Measurements from ENCODE around the gene MS4A6A.

DNA sequence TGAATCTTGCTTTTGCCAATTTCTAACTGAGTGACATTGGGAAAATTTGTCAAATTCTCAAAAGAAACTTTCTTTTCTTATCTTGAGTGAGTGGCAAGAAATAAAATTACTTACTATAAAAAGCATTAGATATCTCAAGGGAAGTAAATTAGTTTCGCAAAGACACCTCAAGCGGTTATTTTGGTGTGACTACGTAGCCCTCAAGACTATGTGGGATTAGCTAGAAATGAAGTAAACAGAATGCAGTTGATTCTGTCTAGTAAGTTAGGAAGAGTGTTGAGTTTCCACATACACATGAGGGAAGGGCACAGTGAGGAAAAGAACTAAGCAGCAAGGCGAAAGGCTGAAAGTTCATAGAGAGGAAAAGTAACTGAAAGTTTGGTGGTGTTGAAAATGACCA, 28.3 kb upstream of the MS4A6A start:
- TF ChIP-seq, protein P1, sequence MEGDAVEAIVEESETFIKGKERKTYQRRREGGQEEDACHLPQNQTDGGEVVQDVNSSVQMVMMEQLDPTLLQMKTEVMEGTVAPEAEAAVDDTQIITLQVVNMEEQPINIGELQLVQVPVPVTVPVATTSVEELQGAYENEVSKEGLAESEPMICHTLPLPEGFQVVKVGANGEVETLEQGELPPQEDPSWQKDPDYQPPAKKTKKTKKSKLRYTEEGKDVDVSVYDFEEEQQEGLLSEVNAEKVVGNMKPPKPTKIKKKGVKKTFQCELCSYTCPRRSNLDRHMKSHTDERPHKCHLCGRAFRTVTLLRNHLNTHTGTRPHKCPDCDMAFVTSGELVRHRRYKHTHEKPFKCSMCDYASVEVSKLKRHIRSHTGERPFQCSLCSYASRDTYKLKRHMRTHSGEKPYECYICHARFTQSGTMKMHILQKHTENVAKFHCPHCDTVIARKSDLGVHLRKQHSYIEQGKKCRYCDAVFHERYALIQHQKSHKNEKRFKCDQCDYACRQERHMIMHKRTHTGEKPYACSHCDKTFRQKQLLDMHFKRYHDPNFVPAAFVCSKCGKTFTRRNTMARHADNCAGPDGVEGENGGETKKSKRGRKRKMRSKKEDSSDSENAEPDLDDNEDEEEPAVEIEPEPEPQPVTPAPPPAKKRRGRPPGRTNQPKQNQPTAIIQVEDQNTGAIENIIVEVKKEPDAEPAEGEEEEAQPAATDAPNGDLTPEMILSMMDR (IDR thresholded peaks at IDR 0.05; ENCODE audit: insufficient read depth, low read depth, low read length), result no peak
- no peak for TF ChIP-seq EZH2 (IDR thresholded peaks at IDR 0.05; ENCODE audit: insufficient read depth, low read length)

Data from astrocyte (in vitro differentiated cells and primary cell).